IPS-20b (cell line): ENCODE measurements around the gene ZNF45.
"Not testable (repeated sequence)": the region's sequence is repeated elsewhere in the genome, so short reads cannot be mapped to it uniquely, and the experiment has no call there.

Experiments used
- H3K27ac ChIP-seq: one replicate; pipeline ENCODE4 v1.5.1; 2013; ENCODE audit warnings: low read length
- H3K27me3 ChIP-seq: 2 replicates; pipeline ENCODE4 v1.6.1; 2013; ENCODE audit warnings: mild to moderate bottlenecking, low read length, inconsistent platforms; ENCODE audit not compliant: insufficient read depth
- H3K36me3 ChIP-seq: 2 replicates; pipeline ENCODE4 v1.6.1; 2013; ENCODE audit warnings: low read depth, mild to moderate bottlenecking, inconsistent platforms, low read length, moderate library complexity; ENCODE audit not compliant: insufficient read depth
- H3K4me1 ChIP-seq: 2 replicates; pipeline ENCODE4 v1.6.1; 2013; ENCODE audit warnings: mild to moderate bottlenecking, control low read depth, inconsistent platforms, low read length, moderate library complexity; ENCODE audit not compliant: insufficient read depth
- H3K4me3 ChIP-seq: 2 replicates; pipeline ENCODE4 v1.5.1; 2013; ENCODE audit warnings: mild to moderate bottlenecking, low read length, inconsistent platforms
- H3K9ac ChIP-seq: 2 replicates; pipeline ENCODE4 v1.6.1; 2013; ENCODE audit warnings: low read depth, mild to moderate bottlenecking, inconsistent platforms, low read length, moderate library complexity
- H3K9me3 ChIP-seq: 2 replicates; pipeline ENCODE4 v1.6.1; 2013; ENCODE audit warnings: mild to moderate bottlenecking, low read depth, low read length, inconsistent platforms; ENCODE audit not compliant: insufficient read depth

The ZNF45 gene

DNA sequence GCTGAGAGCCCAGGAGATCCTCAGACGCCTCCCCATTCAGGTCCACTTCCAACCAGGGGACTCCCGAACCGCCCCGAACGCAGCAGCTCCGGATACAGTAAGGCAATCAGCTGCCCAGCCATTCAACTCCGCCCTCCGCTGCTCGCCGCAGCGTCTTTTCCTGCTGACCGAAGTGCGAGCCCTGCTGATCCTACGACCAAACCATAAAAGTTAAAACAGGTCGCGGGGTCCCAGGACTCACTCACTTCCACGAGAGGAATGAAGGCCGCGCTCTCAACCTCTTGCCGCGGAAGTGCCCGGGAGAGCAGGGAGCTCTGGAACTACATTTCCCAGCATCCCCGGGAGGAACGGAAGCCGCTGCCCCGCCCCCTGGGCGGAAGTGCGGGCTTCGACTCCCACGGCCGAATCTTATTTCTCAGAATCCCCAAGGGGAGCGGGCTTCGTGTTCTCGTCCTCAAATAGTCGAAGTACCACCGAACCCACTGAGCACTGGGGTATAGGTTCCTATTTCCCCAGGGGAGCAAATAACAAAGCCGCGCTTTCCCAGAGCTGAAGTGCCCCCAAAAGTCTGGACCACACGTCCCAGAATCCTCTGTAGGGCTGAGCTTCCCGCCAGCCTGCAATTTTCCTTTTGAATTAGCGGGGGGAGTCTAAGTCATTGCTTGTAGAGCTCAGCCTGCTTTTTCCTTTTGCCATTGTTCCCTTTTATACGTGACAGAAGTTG lies at the start of gene ZNF45:
ZNF45 (minus strand) TSS at position 298 of the 724 bp plus-strand sequence. CDS start 13,097 bp downstream, outside the sequence.
- peak within 1 kb of the TSS; percentile 73 for H3K4me3 ChIP-seq
- peaks cover 15% of the 10 kb centered on the region for H3K9me3 ChIP-seq
- H3K27ac ChIP-seq, result peak within 1 kb of the TSS; percentile 67
- peak within 1 kb of the TSS; percentile 77 for H3K9ac ChIP-seq
- no peaks in the 10 kb centered on the region for H3K27me3 ChIP-seq
- H3K36me3 ChIP-seq, result peaks cover 22% of the 10 kb centered on the region
- H3K4me1 ChIP-seq, result 0 out of 2 replicates have a peak, but pooled peaks cover 5% of the 10 kb centered on the region

DNA sequence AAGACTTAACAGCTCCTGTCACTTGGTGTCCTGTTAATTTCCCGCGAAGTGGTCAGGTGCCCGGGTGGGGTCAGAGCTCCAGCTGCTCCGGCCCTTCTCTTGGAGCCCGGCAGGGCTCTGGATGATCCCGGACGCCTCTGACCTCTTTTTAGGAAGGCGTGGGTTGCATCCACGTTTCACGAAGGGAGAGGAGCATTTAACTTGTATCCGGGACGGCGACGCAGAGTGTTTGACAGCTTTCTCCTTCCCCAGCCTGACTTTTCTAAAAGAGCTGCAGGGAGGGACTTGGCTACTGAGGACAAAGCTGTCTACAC lies 49.6 kb upstream of the ZNF45 start:
- no peaks in the 10 kb centered on the region for H3K27me3 ChIP-seq
- H3K4me3 ChIP-seq, result peak overlapping the region; percentile 94
- H3K9ac ChIP-seq, result peak overlapping the region; percentile 77; the same call in 1 of the 2 replicates
- peaks cover 22% of the 10 kb centered on the region for H3K9me3 ChIP-seq
- H3K4me1 ChIP-seq, result no peaks in the 10 kb centered on the region; the same call in 1 of the 2 replicates
- peaks cover 13% of the 10 kb centered on the region for H3K36me3 ChIP-seq
- H3K27ac ChIP-seq, result no peak overlapping the region

DNA sequence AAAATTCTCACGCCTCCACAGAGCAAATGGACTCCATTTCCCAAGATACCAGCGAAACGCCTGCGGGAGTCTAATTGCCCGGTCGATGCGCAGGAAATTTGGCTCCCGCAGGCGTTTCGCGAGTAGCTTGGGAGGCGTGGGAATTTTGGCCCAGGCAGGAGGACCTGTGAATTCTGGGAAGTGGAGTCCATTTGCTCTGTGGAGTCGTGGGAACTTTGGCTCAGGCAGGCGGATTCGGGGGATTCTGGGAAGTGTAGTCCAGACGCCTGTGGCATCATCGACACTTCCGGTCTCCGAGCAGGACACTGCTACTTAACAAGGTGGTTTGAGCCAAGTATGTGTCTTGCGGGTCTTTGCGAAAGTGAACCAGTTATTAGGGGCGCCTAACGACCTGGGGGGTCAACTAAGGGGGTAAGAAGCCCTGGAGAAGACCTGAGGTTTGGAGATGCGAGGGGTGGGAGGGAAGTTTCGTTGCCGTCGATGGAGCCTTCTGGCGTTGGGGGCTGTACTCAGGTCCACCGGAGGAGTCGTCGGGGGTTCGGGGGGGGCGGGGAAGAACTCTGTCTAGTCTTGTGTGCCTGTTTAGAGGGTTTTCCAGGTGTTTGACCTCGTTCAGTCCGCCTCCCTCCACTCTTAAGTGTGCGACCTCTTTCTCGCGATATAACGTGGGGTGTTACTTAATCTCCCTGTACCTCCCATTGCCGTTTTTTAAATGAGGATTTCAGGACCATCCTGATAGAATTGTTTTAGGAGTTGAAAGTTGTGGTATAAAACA lies 49.0 kb upstream of the ZNF45 start, which contains the start of gene ZNF155:
ZNF155 (plus strand) TSS at position 277 of the 775 bp plus-strand sequence. CDS start 4,356 bp downstream, outside the sequence.
- Histone ChIP-seq H3K4me1 (no peaks in the 10 kb centered on the region; the same call in 1 of the 2 replicates), H3K9me3 (peaks cover 23% of the 10 kb centered on the region), H3K27ac (no peak within 1 kb of the TSS), H3K9ac (peak within 1 kb of the TSS; percentile 77; the same call in 1 of the 2 replicates), H3K27me3 (no peaks in the 10 kb centered on the region), H3K36me3 (peaks cover 7% of the 10 kb centered on the region; the same call in 1 of the 2 replicates), H3K4me3 (peak within 1 kb of the TSS; percentile 94)

DNA sequence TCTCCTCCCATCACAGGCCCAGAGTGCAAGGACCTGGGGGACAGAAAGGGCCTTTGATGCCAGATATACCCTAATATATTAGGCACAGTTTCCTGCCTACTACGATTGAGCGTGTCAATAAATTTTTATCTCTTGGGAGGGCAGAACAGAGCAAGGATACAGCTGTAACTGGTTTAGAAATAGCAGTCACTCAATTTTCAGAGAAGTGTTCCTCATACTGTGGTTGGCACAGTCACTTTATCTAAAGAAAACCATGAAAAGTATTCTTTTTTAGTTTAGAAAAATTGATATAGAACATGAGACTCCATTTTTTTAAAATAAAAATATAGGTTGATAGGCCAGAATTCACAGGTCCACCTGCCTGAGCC lies 48.4 kb upstream of the ZNF45 start:
- Histone ChIP-seq H3K9me3 (peaks cover 29% of the 10 kb centered on the region), H3K27ac (no peak overlapping the region), H3K4me3 (peak overlapping the region; percentile 37; the same call in 1 of the 2 replicates), H3K9ac (no peak overlapping the region), H3K36me3 (peaks cover 2% of the 10 kb centered on the region; the same call in 1 of the 2 replicates), H3K27me3 (no peaks in the 10 kb centered on the region), H3K4me1 (no peaks in the 10 kb centered on the region; the same call in 1 of the 2 replicates)

DNA sequence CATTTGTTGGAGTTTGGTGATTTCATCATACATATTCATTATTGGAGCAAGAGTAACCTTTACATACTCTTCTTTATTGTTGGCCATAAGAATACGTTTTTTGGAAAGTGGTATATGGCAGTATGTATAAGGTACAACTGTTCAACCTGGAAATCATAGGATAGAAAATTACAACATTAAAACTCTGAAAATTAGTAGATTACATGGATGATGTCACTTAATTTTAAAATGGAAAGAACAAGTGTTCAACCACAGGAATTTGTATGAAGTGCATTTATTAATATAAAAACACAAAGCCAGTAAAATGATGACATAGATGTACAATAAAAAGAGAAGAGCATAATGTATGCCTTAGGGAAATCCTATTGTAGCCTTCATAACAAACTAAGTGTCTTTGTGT lies 41.6 kb upstream of the ZNF45 start:
- H3K27me3 ChIP-seq, result no peaks in the 10 kb centered on the region
- H3K9me3 ChIP-seq, result peaks cover 94% of the 10 kb centered on the region
- H3K9ac ChIP-seq, result no peak overlapping the region
- H3K4me1 ChIP-seq, result no peaks in the 10 kb centered on the region
- H3K36me3 ChIP-seq, result no peaks in the 10 kb centered on the region
- H3K4me3 ChIP-seq, result no peak overlapping the region
- H3K27ac ChIP-seq, result no peak overlapping the region

DNA sequence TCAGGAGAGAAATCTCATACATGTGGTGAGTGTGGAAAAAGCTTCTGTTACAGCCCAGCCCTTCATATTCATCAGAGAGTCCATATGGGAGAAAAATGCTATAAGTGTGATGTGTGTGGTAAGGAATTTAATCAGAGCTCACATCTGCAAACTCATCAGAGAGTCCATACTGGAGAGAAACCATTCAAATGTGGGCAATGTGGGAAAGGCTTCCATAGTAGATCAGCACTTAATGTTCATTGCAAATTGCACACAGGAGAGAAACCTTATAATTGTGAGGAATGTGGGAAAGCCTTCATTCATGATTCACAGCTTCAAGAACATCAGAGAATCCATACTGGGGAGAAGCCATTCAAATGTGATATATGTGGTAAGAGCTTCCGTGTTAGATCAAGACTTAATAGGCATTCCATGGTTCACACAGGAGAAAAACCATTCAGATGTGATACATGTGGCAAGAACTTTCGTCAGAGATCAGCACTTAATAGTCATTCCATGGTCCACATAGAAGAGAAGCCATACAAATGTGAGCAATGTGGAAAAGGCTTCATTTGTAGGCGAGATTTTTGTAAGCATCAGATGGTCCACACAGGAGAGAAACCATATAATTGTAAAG lies 31.1 kb upstream of the ZNF45 start:
- Histone ChIP-seq H3K9me3 (peaks cover 91% of the 10 kb centered on the region), H3K27ac (no peak overlapping the region), H3K4me1 (no peaks in the 10 kb centered on the region), H3K36me3 (peaks cover 66% of the 10 kb centered on the region), H3K4me3 (peak overlapping the region; percentile 34; the same call in 1 of the 2 replicates), H3K27me3 (no peaks in the 10 kb centered on the region), H3K9ac (no peak overlapping the region)

DNA sequence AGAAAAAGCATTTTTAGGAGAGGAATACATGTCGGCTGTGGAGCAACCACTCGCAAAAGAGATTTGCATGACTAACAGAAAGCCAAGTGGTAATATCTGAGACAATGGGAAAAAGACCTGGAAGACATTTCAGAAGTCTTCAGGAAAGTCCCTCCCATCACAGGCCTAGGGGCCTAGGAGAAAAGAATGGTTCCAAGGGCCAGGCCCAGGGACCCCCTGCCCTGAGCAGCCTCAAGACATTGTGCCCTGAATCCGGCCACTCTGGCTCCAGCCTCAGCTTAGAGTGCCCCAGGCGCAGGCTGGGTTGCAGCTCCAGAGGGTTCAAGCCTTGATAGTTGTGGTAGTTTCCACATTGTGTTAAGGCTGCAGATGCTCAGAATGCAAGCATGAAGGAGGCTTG lies 25.3 kb upstream of the ZNF45 start:
- Histone ChIP-seq H3K9ac (no peak overlapping the region), H3K27ac (no peak overlapping the region), H3K27me3 (no peaks in the 10 kb centered on the region), H3K36me3 (peaks cover 19% of the 10 kb centered on the region), H3K4me1 (no peaks in the 10 kb centered on the region), H3K9me3 (peaks cover 81% of the 10 kb centered on the region), H3K4me3 (no peak overlapping the region)

DNA sequence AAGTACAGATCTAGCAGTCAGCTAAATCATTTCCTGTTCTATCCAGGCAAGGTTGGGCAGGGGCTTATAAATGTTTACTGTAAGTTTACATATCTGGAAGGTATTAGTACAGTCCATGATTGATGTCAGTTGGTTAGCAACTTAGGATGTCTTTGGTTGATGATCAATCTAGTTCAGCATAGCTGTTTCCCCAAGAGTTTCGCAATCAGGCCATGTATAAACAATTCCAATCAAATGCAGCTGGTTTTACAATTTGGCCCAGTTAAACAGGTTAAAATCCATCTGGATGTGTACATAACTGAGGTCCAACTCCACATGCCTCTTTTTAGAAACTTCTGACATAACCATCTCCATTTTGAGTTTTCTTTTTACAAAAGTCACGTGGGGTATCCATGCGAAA lies 22.8 kb upstream of the ZNF45 start:
- peaks cover 66% of the 10 kb centered on the region for H3K9me3 ChIP-seq
- H3K4me3 ChIP-seq, result no peak overlapping the region
- no peaks in the 10 kb centered on the region for H3K4me1 ChIP-seq
- H3K27ac ChIP-seq, result no peak overlapping the region
- no peaks in the 10 kb centered on the region; the same call in 1 of the 2 replicates for H3K36me3 ChIP-seq
- no peaks in the 10 kb centered on the region for H3K27me3 ChIP-seq
- no peak overlapping the region for H3K9ac ChIP-seq

DNA sequence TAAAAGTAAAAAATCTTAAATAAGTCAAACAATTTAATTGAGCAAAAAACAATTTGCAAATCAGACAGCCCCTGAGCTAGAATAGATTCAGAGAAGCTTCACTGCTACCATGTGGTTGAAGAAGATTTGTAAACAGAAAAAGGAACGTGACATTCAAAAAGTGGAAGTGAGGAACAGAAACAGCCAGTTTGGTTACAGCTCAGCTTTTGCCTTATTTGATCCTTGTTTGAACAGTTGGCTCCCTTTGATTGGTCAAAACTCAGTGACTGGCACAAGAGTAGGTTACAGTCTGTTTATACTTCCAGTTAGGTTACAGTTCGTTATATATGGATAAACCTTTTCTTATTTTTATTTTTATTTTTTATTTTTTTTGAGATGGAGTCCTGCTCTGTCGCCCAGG lies 21.7 kb upstream of the ZNF45 start:
- no peaks in the 10 kb centered on the region for H3K27me3 ChIP-seq
- H3K4me1 ChIP-seq, result no peaks in the 10 kb centered on the region
- no peak overlapping the region for H3K27ac ChIP-seq
- H3K9me3 ChIP-seq, result peaks cover 57% of the 10 kb centered on the region
- no peaks in the 10 kb centered on the region for H3K36me3 ChIP-seq
- H3K4me3 ChIP-seq, result no peak overlapping the region
- no peak overlapping the region for H3K9ac ChIP-seq

DNA sequence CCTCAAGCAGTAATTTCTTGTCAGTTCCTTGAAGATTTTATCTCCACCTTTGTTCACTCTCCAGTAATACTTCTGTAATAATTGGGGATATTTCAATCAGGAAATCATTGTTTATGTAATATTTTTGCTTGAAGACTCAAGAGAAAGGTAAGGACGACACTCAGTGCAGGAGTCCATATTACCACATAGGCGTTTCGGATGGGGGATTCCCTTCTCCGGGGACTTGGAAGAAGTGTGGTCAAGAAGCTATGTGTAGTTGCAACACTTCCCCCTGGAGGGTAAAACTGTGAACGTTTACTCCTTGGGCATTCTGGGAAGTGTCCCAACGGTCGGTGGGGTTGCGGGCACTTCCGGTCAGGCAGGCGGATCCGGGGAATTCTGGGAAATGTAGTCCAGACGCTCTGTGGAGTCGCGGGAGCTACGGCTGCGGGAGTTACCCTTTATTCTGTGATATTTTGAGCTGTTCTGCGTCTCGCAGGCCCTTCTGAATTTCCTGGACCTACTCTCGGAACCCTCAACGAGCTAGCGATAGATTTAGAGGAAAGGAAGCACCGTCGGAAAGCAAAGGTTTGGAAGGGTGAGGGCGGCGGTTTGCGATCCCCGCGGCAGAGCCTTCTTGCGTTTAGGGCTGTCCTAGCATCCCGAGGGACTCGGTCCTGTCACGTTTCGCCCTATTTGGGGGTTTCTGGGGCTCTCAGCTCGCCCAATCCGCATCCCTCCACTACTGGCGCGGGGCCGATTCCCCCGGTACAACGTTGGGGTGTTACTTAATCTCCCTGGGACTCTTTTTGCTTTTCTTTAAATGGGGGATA lies 16.0 kb upstream of the ZNF45 start, which contains the start of gene ZNF221:
ZNF221 (plus strand) TSS at position 395 of the 812 bp plus-strand sequence. CDS start 11,499 bp downstream, outside the sequence.
- Histone ChIP-seq H3K9ac (peak within 1 kb of the TSS; percentile 78; the same call in 1 of the 2 replicates), H3K4me1 (no peaks in the 10 kb centered on the region; the same call in 1 of the 2 replicates), H3K4me3 (peak within 1 kb of the TSS; percentile 97), H3K36me3 (no peaks in the 10 kb centered on the region), H3K9me3 (peaks cover 52% of the 10 kb centered on the region), H3K27ac (peak within 1 kb of the TSS; percentile 49), H3K27me3 (no peaks in the 10 kb centered on the region)

DNA sequence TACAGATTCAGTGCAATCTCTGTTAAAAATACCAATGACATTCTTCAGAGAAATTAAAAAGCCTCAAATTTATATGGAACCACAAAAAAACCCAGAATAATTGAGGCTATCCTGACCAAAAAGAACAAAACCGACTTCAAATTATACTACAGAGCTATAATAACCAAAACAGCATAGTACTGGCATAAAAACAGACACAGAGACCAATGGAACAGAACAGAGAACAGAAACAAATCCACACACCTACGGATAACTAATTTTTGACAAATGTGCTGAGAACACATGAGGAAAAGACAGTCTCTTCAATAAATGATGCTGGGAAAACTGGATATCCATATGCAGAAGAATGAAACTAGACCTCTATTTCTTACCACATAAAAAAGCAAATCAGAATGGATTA lies 14.7 kb upstream of the ZNF45 start:
- not testable (repeated sequence) for H3K4me3 ChIP-seq, H3K27me3 ChIP-seq, H3K9ac ChIP-seq, H3K36me3 ChIP-seq, H3K4me1 ChIP-seq, H3K27ac ChIP-seq
- H3K9me3 ChIP-seq, result peaks cover 53% of the 10 kb centered on the region
